CD14-positive monocyte (primary cell): Measurements from ENCODE around the gene OR52A5. TPM values are rescaled to one million over a fixed set of nuclear protein-coding genes. Genes with fewer than 3 reads are reported as not detected.
"Not testable (repeated sequence)": the region's sequence is repeated elsewhere in the genome, so short reads cannot be mapped to it uniquely, and the experiment has no call there.

Experiments
- DNase-seq, 3 donors: peaks; one replicate each; pipeline ENCODE4 v3.0.0-alpha.2; 2011 to 2022
- H2AFZ ChIP-seq: 2 replicates; pipeline ENCODE4 v1.6.0; 2012; ENCODE audit warnings: mild to moderate bottlenecking, low read depth, low read length, inconsistent platforms; ENCODE audit not compliant: insufficient read depth, poor library complexity, severe bottlenecking
- H3K27ac ChIP-seq, 2 donors: 1 replicate in 1 of 2; 2 replicates in 1 of 2; pipeline ENCODE4 v1.5.1; 2012 to 2013; ENCODE audit warnings: low read length in 2 of 2, control low read depth in 1 of 2, inconsistent platforms in 1 of 2, low read depth in 1 of 2, mild to moderate bottlenecking in 1 of 2
- H3K27me3 ChIP-seq, 2 donors: one replicate each; pipeline versions ENCODE4 v1.6.0 to v1.6.1; 2011 to 2013; ENCODE audit warnings: low read length in 2 of 2; ENCODE audit not compliant: control insufficient read depth in 2 of 2, insufficient read depth in 2 of 2
- H3K36me3 ChIP-seq, 2 donors: replicated peaks in 1 of 2; 1 replicate in 1 of 2; 2 replicates in 1 of 2; pipeline versions ENCODE4 v1.5.1 to v1.6.1; 2012 to 2013; ENCODE audit warnings: low read length in 2 of 2, control low read depth in 1 of 2, inconsistent platforms in 1 of 2, mild to moderate bottlenecking in 1 of 2; ENCODE audit not compliant: insufficient read depth in 2 of 2, control insufficient read depth in 1 of 2
- H3K4me1 ChIP-seq, 2 donors: 1 replicate in 1 of 2; 2 replicates in 1 of 2; pipeline versions ENCODE4 v1.5.1 to v1.6.1; 2012 to 2013; ENCODE audit warnings: low read length in 2 of 2, control low read depth in 1 of 2, inconsistent platforms in 1 of 2, mild to moderate bottlenecking in 1 of 2, moderate library complexity in 1 of 2; ENCODE audit not compliant: insufficient read depth in 2 of 2, control insufficient read depth in 1 of 2
- H3K4me2 ChIP-seq: replicated peaks from 2 replicates; pipeline ENCODE3; 2012; ENCODE audit warnings: low read length, moderate library complexity, mild to moderate bottlenecking; ENCODE audit not compliant: poor library complexity, severe bottlenecking; ENCODE audit errors: extremely low read depth
- H3K4me3 ChIP-seq, 3 experiments: fragments of 200-600 bp in 1 of 3; sonication (generic) in 1 of 3; replicated peaks in 1 of 3; 1 replicate in 2 of 3; 2 replicates in 1 of 3; pipeline ENCODE4 v1.5.1; 2011 to 2013; ENCODE audit warnings: low read length in 3 of 3, mild to moderate bottlenecking in 3 of 3, control low read depth in 2 of 3, low read depth in 2 of 3, inconsistent platforms in 1 of 3, moderate library complexity in 1 of 3
- H3K79me2 ChIP-seq: 2 replicates; pipeline ENCODE4 v1.6.0; 2012; ENCODE audit warnings: mild to moderate bottlenecking, control low read depth, inconsistent platforms, low read length, moderate library complexity; ENCODE audit not compliant: insufficient read depth
- H3K9ac ChIP-seq: 2 replicates; pipeline ENCODE4 v1.6.0; 2017; ENCODE audit warnings: low read length, mild to moderate bottlenecking; ENCODE audit not compliant: insufficient read depth, poor library complexity, severe bottlenecking
- H3K9me3 ChIP-seq, 2 donors: replicated peaks in 1 of 2; 1 replicate in 1 of 2; 2 replicates in 1 of 2; pipeline versions ENCODE4 v1.5.1 to v1.6.1; 2012 to 2013; ENCODE audit warnings: low read length in 2 of 2, control low read depth in 1 of 2; ENCODE audit not compliant: control insufficient read depth in 1 of 2, insufficient read depth in 1 of 2
- H4K20me1 ChIP-seq: 2 replicates; pipeline ENCODE4 v1.6.0; 2012; ENCODE audit warnings: mild to moderate bottlenecking, low read length, control low read depth, moderate library complexity; ENCODE audit not compliant: insufficient read depth
- H3K27ac Mint-ChIP-seq, 7 donors: one replicate each; pipeline ENCODE4 v1.8.0; 2020; ENCODE audit warnings: mild to moderate bottlenecking in 7 of 7, mixed read lengths in 7 of 7, moderate library complexity in 6 of 7, inconsistent platforms in 2 of 7
- H3K27me3 Mint-ChIP-seq, 3 donors: one replicate each; pipeline ENCODE4 v1.8.0; 2021 to 2022; ENCODE audit warnings: low read depth in 3 of 3, mild to moderate bottlenecking in 3 of 3, mixed read lengths in 3 of 3, moderate library complexity in 3 of 3, inconsistent platforms in 1 of 3
- H3K36me3 Mint-ChIP-seq, 2 donors: one replicate each; pipeline ENCODE4 v1.8.0; 2020; ENCODE audit warnings: mixed read lengths in 2 of 2, inconsistent platforms in 1 of 2, mild to moderate bottlenecking in 1 of 2
- H3K4me1 Mint-ChIP-seq: one replicate; pipeline ENCODE4 v1.8.0; 2020; ENCODE audit warnings: mild to moderate bottlenecking, mixed read lengths
- H3K4me3 Mint-ChIP-seq, 2 donors: one replicate each; pipeline ENCODE4 v1.8.0; 2020; ENCODE audit warnings: mild to moderate bottlenecking in 2 of 2, mixed read lengths in 2 of 2, moderate library complexity in 1 of 2
- H3K9me3 Mint-ChIP-seq, 7 donors: one replicate each; pipeline ENCODE4 v1.8.0; 2020 to 2022; ENCODE audit warnings: mixed read lengths in 7 of 7, mild to moderate bottlenecking in 6 of 7, moderate library complexity in 6 of 7, inconsistent platforms in 2 of 7
- CTCF ChIP-seq: fragments of 200-600 bp; IDR thresholded peaks from one replicate; pipeline ENCODE4 v1.8.0; 2022; ENCODE audit warnings: antibody characterized with exemption, mild to moderate bottlenecking
- WGBS: methylation state at CpG from one replicate; pipeline ENCODE4 v1.1.5; 2013; ENCODE audit warnings: missing lambda C conversion rate; ENCODE audit not compliant: insufficient coverage; 5-methylcytosine and 5-hydroxymethylcytosine counted together
- intact Hi-C, 2 donors: fragments of 100-400 bp; cut with micrococcal nuclease; formaldehyde crosslinking; loops; one replicate each; pipeline versions ENCODE4 v1.15.0 to v1.15.1; 2023
- polyA plus RNA-seq, 3 donors: library from polyadenylated mRNA; depleted of rRNA in 1 of 3; unstranded in 2 of 3; stranded (reverse) in 1 of 3; fragments of 300-500 nt in 2 of 3; fragments of >200 nt in 1 of 3; fragmentation: Illumina TruSeq in 2 of 3; gene quantifications; 1 replicate in 2 of 3; 2 replicates in 1 of 3; pipeline ENCODE4 v1.2.3, GENCODE V29; 2012 to 2021

Gene OR52A5
- polyA plus RNA-seq, 3 donors: not detected

- H3K27ac ChIP-seq, H3K9me3 ChIP-seq, DNase-seq, H4K20me1 ChIP-seq, H3K4me3 ChIP-seq, H3K27me3 ChIP-seq, H3K4me3 Mint-ChIP-seq, H3K36me3 Mint-ChIP-seq, H3K36me3 ChIP-seq, H3K27me3 Mint-ChIP-seq, H3K4me1 Mint-ChIP-seq, intact Hi-C loops, H3K9ac ChIP-seq, H3K4me2 ChIP-seq, H3K79me2 ChIP-seq, H3K27ac Mint-ChIP-seq, H3K4me1 ChIP-seq, H2AFZ ChIP-seq: not testable (repeated sequence)
- WGBS: no CpG with 5 or more reads among the region's 1 CpG
- peaks cover 0 to 17% (median 6%) of the 10 kb centered on the region in 7 donors for H3K9me3 Mint-ChIP-seq
Observed at GRCh38 chr11:5161045-5161444, 22.9 kb upstream of the OR52A5 start.

- H3K4me1 Mint-ChIP-seq, H3K27ac Mint-ChIP-seq, intact Hi-C loops, H3K4me3 Mint-ChIP-seq, H3K79me2 ChIP-seq, H3K9ac ChIP-seq, H3K36me3 ChIP-seq, DNase-seq, H3K4me3 ChIP-seq, H2AFZ ChIP-seq, H3K36me3 Mint-ChIP-seq, H3K27me3 Mint-ChIP-seq, H3K4me1 ChIP-seq, H3K4me2 ChIP-seq, H3K27me3 ChIP-seq, H3K27ac ChIP-seq, H3K9me3 ChIP-seq, H4K20me1 ChIP-seq: not testable (repeated sequence)
- 82% methylated on average over 2 of the region's 4 CpGs for WGBS
- peaks cover 0 to 17% (median 6%) of the 10 kb centered on the region in 7 donors for H3K9me3 Mint-ChIP-seq
Observed at GRCh38 chr11:5160217-5160616, 22.1 kb upstream of the OR52A5 start.

GRCh38 chr11:5159806-5160205, 21.6 kb upstream of the OR52A5 start:
- Histone ChIP-seq H3K4me3 (no peak overlapping the region), H3K27ac (no peak overlapping the region), H3K4me1 (no peaks in the 10 kb centered on the region), H3K27me3 (no peaks in the 10 kb centered on the region), H4K20me1 (no peaks in the 10 kb centered on the region), H3K9ac (no peak overlapping the region), H3K4me2 (no peak overlapping the region), H3K36me3 (no peaks in the 10 kb centered on the region), H2AFZ (no peak overlapping the region), H3K79me2 (no peaks in the 10 kb centered on the region), H3K9me3 (no peaks in the 10 kb centered on the region)
- no peak for TF ChIP-seq CTCF
- Mint-ChIP-seq H3K27ac (no peak overlapping the region), H3K9me3 (peaks cover 0 to 17% (median 6%) of the 10 kb centered on the region in 7 donors), H3K4me3 (no peak overlapping the region), H3K4me1 (no peaks in the 10 kb centered on the region), H3K36me3 (no peaks in the 10 kb centered on the region), H3K27me3 (peaks cover 0 to 5% (median 0%) of the 10 kb centered on the region in 3 donors)
- intact Hi-C loops: loop anchor here in 1 of 2 donors (10.0 kb wide), 1 partner anchor 55 kb away; no protein-coding TSS in a partner anchor
- DNase-seq: no peak
